GM23248 (cell line): ENCODE data around the gene C17orf100. TPM values are rescaled to one million over a fixed set of nuclear protein-coding genes. Genes with fewer than 3 reads are reported as not detected.

Experiments
- DNase-seq: peaks from one replicate; pipeline ENCODE4 v3.0.0-alpha.2; 2015
- H2AFZ ChIP-seq: fragments of 200-600 bp; sonication (generic); 2 replicates; pipeline ENCODE4 v1.6.1; 2016; ENCODE audit warnings: antibody characterized with exemption
- H3F3A ChIP-seq: fragments of 200-600 bp; sonication (generic); 2 replicates; pipeline ENCODE4 v1.6.1; 2016; ENCODE audit warnings: mild to moderate bottlenecking, antibody characterized with exemption, mixed run types; ENCODE audit not compliant: insufficient read depth
- H3K27ac ChIP-seq: fragments of 200-600 bp; sonication (generic); 2 replicates; pipeline ENCODE4 v1.5.1; 2016; ENCODE audit warnings: mild to moderate bottlenecking
- H3K27me3 ChIP-seq: fragments of 200-600 bp; sonication (generic); replicated peaks from 2 replicates; pipeline ENCODE4 v1.6.1; 2016; ENCODE audit warnings: mild to moderate bottlenecking; ENCODE audit not compliant: insufficient read depth
- H3K36me3 ChIP-seq: fragments of 200-600 bp; sonication (generic); 2 replicates; pipeline ENCODE4 v1.6.1; 2016; ENCODE audit warnings: low read depth, mild to moderate bottlenecking
- H3K4me1 ChIP-seq: fragments of 200-600 bp; sonication (generic); 2 replicates; pipeline ENCODE4 v1.6.1; 2016; ENCODE audit warnings: mild to moderate bottlenecking; ENCODE audit not compliant: insufficient read depth
- H3K4me2 ChIP-seq: fragments of 200-600 bp; sonication (generic); one replicate; pipeline ENCODE4 v1.6.1; 2016; ENCODE audit warnings: mild to moderate bottlenecking; ENCODE audit not compliant: unreplicated experiment
- H3K4me3 ChIP-seq: fragments of 200-600 bp; sonication (generic); 2 replicates; pipeline ENCODE4 v1.5.1; 2016; ENCODE audit warnings: mild to moderate bottlenecking
- H3K79me2 ChIP-seq: fragments of 200-600 bp; sonication (generic); 2 replicates; pipeline ENCODE4 v1.6.1; 2016; ENCODE audit warnings: mild to moderate bottlenecking; ENCODE audit not compliant: insufficient read depth
- H3K9ac ChIP-seq: fragments of 200-600 bp; sonication (generic); 2 replicates; pipeline ENCODE4 v1.6.1; 2016; ENCODE audit warnings: mild to moderate bottlenecking
- H3K9me2 ChIP-seq: fragments of 200-600 bp; sonication (generic); 2 replicates; pipeline ENCODE4 v1.6.1; 2016; ENCODE audit warnings: mixed run types, mild to moderate bottlenecking, moderate library complexity; ENCODE audit not compliant: insufficient read depth
- H3K9me3 ChIP-seq: fragments of 200-600 bp; sonication (generic); one replicate; pipeline ENCODE4 v1.6.1; 2017; ENCODE audit warnings: low read depth
- H4K20me1 ChIP-seq: fragments of 200-600 bp; sonication (generic); 2 replicates; pipeline ENCODE4 v1.6.0; 2016; ENCODE audit not compliant: insufficient read depth
- EZH2 ChIP-seq: fragments of 200-600 bp; sonication (generic); IDR thresholded peaks from 2 replicates; pipeline ENCODE4 v1.6.1; 2018; ENCODE audit warnings: antibody characterized with exemption, mild to moderate bottlenecking; ENCODE audit not compliant: insufficient read depth, poor library complexity, severe bottlenecking
- EZH2phosphoT487 ChIP-seq: fragments of 200-600 bp; sonication (generic); IDR thresholded peaks from 2 replicates; pipeline ENCODE4 v1.6.1; 2018; ENCODE audit warnings: antibody characterized with exemption, moderate library complexity, mild to moderate bottlenecking, low read depth; ENCODE audit not compliant: insufficient read depth
- WGBS, 2 experiments: methylation state at CpG; one replicate each; pipeline ENCODE4 v1.1.6; 2015 to 2017; ENCODE audit warnings: low lambda C conversion rate in 2 of 2, low coverage in 1 of 2; ENCODE audit errors: missing lambda C conversion rate in 2 of 2; 5-methylcytosine and 5-hydroxymethylcytosine counted together
- in situ Hi-C: fragments of 300-500 bp; cut with MboI; formaldehyde crosslinking; loops from 2 replicates; pipeline ENCODE4 v1.15.0; 2020
- polyA plus RNA-seq: library from polyadenylated mRNA; unstranded; fragments of >200 nt; fragmentation: Nextera tagmentation; extraction: Ambion mirVana; gene quantifications from 2 replicates; pipeline ENCODE4 v1.2.1, GENCODE V29; 2016
- total RNA-seq: library from RNA; depleted of rRNA; stranded (reverse); fragments of >200 nt; shearing (Covaris generic); gene quantifications from 2 replicates; pipeline ENCODE4 v1.2.3, GENCODE V29; 2014

C17orf100 gene
- total and polyA plus RNA-seq, 2 experiments from 2014 or later, result 0.86 to 5.2 TPM

DNA sequence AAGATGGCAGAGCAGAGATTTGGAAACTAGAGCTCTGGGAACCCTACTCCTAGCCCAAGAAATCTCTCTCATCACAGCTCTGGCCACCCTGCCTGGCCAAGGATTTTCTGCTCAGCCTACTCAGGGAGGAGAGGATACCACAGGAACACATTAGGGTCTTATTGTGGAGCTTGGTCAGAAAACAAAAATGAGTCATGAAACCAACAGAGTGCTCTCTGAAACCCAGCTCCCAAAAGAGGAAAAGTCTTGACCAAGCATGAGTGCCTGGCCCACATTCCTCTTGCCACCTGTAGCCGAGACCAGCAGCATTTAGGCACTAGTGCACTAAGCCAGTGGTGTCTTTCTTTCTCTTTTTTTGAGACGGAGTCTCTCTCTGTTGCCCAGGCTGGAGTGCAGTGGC lies 43.5 kb downstream of the C17orf100 start:
- DNase-seq, result no peak
- Histone ChIP-seq H3K9ac (no peak overlapping the region), H2AFZ (no peak overlapping the region), H3K36me3 (no peaks in the 10 kb centered on the region), H3K4me2 (no peak overlapping the region), H3F3A (no peaks in the 10 kb centered on the region), H3K4me1 (no peaks in the 10 kb centered on the region), H4K20me1 (no peaks in the 10 kb centered on the region), H3K9me3 (no peaks in the 10 kb centered on the region), H3K4me3 (no peak overlapping the region), H3K79me2 (no peaks in the 10 kb centered on the region), H3K27me3 (peaks cover 13% of the 10 kb centered on the region; the same call in 1 of the 2 replicates), H3K9me2 (no peaks in the 10 kb centered on the region), H3K27ac (no peak overlapping the region)
- WGBS, 2 experiments, result 60 to 66% methylated on average over 2 of the region's 2 CpGs
- in situ Hi-C loops, result no loop called here
- TF ChIP-seq EZH2phosphoT487 (no peak), EZH2 (no peak)

DNA sequence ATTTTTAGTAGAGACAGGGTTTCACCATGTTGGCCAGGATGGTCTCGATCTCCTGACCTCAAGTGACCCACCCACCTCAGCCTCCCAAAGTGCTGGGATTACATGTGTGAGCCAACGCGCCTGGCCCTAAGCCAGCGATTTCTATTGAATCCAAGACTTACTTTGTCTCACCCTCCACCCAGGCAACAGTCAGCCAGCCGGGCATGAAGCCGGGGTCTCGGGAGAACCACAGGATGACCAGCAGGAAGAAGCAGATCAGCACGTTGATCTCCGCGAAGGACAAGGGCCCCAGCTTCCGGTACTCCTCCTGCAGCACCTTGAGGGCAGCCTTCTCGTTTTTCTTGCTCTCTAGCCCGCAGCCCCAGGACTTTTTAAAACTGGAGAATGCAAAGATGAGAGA lies 44.0 kb downstream of the C17orf100 start:
- Histone ChIP-seq H3K4me1 (no peaks in the 10 kb centered on the region), H3K9me2 (no peaks in the 10 kb centered on the region), H4K20me1 (no peaks in the 10 kb centered on the region), H3K9me3 (no peaks in the 10 kb centered on the region), H3K36me3 (no peaks in the 10 kb centered on the region), H3K4me3 (no peak overlapping the region), H3K79me2 (no peaks in the 10 kb centered on the region), H3K4me2 (no peak overlapping the region), H2AFZ (no peak overlapping the region), H3F3A (no peaks in the 10 kb centered on the region), H3K27me3 (peaks cover 13% of the 10 kb centered on the region; the same call in 1 of the 2 replicates), H3K27ac (no peak overlapping the region), H3K9ac (no peak overlapping the region)
- in situ Hi-C loops, result no loop called here
- 63 to 65% methylated on average over 13 of the region's 13 CpGs for WGBS, 2 experiments
- DNase-seq, result no peak
- TF ChIP-seq EZH2phosphoT487 (no peak), EZH2 (no peak)

DNA sequence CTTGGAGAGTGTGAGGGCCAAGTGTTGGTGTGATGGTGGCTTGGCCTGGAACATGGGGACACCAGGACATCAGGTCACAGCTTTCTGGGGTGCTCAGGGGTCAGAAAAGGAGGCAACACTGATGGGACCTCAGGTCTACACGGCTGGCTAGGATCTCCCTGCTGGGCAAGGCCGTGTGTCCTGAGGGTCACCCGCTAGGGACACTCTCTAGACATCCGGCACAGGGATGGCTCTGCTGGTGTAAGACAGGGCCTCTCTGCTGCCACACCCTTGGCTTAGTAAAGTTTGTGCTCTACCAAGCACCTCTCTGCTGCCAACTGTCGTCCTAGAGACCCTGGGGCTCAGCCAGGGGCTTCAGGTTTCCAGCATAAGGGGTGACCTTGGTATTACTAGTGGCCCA lies 45.3 kb downstream of the C17orf100 start:
- no peaks in the 10 kb centered on the region for H3K9me3 ChIP-seq
- TF ChIP-seq EZH2phosphoT487 (no peak), EZH2 (no peak)
- no peak overlapping the region for H2AFZ ChIP-seq
- H3K9me2 ChIP-seq, result no peaks in the 10 kb centered on the region
- no peaks in the 10 kb centered on the region for H3K79me2 ChIP-seq
- no peak overlapping the region for H3K4me2 ChIP-seq
- H3F3A ChIP-seq, result no peaks in the 10 kb centered on the region
- no peaks in the 10 kb centered on the region for H3K4me1 ChIP-seq
- peaks cover 13% of the 10 kb centered on the region; the same call in 1 of the 2 replicates for H3K27me3 ChIP-seq
- H3K27ac ChIP-seq, result no peak overlapping the region
- 40 to 42% methylated on average over 5 of the region's 5 CpGs for whole genome bisulfite sequencing, 2 experiments
- no peaks in the 10 kb centered on the region for H4K20me1 ChIP-seq
- no peak for DNase-seq
- no peaks in the 10 kb centered on the region for H3K36me3 ChIP-seq
- in situ Hi-C loops, result no loop called here
- no peak overlapping the region for H3K9ac ChIP-seq
- no peak overlapping the region for H3K4me3 ChIP-seq

DNA sequence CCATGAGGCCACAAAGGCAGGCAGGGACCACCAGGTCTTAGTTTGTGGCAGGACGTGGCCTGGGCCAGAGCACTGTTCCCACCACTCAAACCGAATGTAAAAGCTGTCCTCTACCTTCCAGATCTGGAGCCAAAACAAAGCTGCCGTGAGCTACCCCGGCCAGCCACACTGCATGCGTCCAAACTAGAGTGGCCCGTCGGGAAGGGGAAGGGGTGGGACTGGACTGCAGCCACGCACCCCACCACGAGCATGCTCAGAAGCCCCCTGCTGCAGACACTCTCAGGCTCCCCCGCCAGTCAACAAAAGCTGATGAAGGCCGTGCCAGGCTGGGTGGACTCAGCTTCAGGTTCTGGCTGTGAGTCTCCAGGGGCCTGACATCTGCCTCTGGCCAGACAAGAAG lies 46.4 kb downstream of the C17orf100 start:
- WGBS, 2 experiments, result 25 to 51% methylated on average over 9 to 11 of the region's 11 CpGs
- H3K9me3 ChIP-seq, result no peaks in the 10 kb centered on the region
- H4K20me1 ChIP-seq, result no peaks in the 10 kb centered on the region
- H3K36me3 ChIP-seq, result no peaks in the 10 kb centered on the region
- H3F3A ChIP-seq, result no peaks in the 10 kb centered on the region
- H3K27me3 ChIP-seq, result peaks cover 13% of the 10 kb centered on the region; the same call in 1 of the 2 replicates
- no peak overlapping the region for H3K4me2 ChIP-seq
- in situ Hi-C loops, result no loop called here
- no peaks in the 10 kb centered on the region for H3K4me1 ChIP-seq
- H3K4me3 ChIP-seq, result no peak overlapping the region
- H3K27ac ChIP-seq, result no peak overlapping the region
- no peak for TF ChIP-seq EZH2phosphoT487
- no peak for TF ChIP-seq EZH2
- no peak for DNase-seq
- H3K9ac ChIP-seq, result no peak overlapping the region
- no peaks in the 10 kb centered on the region for H3K9me2 ChIP-seq
- no peak overlapping the region for H2AFZ ChIP-seq
- H3K79me2 ChIP-seq, result no peaks in the 10 kb centered on the region
